HK-2 (cell line): ENCODE measurements around the gene GGT7.
"Not testable (repeated sequence)": the region's sequence is repeated elsewhere in the genome, so short reads cannot be mapped to it uniquely, and the experiment has no call there.

Experiments used
- DNase-seq: peaks from one replicate; pipeline ENCODE4 v3.0.0-alpha.2; 2018; ENCODE audit not compliant: unreplicated experiment

GGT7 gene

DNA sequence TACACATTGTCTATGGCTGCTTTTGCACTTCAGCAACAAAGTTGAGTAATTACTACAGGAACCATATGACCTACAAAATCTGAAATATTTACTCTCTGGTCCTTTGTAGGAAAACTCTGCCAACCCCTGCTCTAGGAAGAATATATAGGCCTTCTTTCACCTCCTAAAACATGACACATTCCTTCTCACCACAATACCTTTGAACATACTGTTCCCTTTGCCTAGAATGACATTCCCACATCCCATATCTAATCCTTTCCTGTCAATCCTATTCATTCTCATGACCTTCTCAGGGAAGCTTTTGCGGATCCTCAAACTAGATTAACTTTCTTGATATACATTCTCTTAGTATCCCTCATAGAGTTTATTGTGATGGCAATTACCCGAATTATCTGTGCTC lies 29.2 kb downstream of the GGT7 start:
- DNase-seq = no peak

GRCh38 chr20:34842143-34842542 lies 30.5 kb downstream of the GGT7 start:
- DNase-seq = no peak

- peak; percentile 7 for DNase-seq
These were observed 38.2 kb downstream of the GGT7 start for GRCh38 chr20:34834459-34834893.

DNA sequence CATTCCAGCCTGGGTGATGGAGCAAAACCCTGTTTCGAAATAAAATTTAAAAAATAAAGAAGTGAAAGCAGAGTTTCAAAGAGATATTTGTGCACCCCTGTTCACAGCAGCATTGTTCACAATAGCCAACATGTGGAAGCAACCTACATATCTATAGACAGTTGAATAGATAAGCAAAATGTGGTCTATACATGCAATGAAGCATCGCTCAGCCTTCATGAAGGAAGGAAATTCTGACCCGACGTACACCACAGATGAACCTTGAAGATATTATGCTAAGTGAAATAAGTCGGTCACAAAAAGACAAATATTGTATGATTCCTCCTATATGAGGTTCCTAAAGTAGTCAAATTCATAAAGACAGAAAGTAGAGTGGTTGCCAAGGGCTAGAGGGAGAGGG lies 40.7 kb downstream of the GGT7 start:
- DNase-seq = no peak

- DNase-seq = no peak
These were observed 43.5 kb downstream of the GGT7 start for GRCh38 chr20:34829191-34829590.

GRCh38 chr20:34825530-34826362 lies 46.9 kb downstream of the GGT7 start, which contains the start of gene NCOA6:
NCOA6 (minus strand) TSS chr20:34825651; CDS start chr20:34782355, 43,296 bp downstream.
- DNase-seq = peak; percentile 91

DNA sequence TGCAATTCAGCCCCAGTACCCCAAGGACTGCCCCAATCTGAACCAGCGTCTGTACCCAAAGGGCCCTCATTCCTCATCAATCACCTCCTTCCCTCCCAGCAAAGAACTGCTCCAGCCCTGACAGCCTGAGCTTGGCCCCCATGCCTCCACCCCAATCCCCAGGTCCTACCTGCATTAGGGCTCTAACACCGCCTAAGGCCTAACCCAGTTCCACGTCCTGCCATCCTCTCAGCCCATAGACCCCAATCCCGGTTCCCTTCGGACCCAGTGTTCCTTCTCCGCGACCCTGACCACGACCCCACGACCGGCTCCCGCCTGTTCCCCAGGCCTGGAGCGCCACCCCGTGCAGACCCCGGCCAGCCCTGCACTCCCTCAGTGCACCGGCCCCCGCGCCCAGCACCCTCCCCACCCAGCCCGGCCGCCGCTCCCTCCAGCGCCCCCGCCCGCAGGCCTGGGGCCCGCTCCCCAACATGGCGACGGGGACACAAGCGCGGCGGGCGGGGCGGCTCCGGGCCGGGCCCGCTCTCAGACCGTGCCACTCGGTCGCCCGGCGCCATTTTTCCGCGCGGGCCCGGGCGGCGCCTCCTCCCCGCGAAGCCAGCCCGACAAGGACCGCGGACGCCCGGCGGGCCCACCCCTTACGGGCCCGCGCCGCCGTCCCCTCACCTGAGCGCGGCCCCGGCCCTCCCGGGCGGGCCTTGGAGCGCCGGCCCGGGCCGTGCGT lies 47.7 kb downstream of the GGT7 start:
- peak; percentile 70 for DNase-seq

DNA sequence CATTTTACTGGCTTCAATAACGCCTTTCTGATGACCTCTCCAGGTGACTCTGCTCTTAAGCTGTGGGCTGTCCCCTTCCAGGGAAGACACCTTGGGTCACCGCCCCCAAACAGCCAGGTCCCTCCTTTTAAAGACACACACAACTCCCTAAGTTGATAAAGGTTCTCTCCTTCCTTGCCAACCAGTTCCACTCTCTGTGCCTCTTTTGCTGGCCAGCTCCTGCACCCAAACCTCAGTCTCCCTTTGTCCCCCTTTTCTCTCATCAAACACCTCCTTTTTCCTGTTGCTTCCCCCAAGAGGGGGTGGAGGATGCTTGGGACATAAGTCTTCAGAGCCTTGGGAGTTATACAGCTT lies 48.2 kb downstream of the GGT7 start:
- peak; percentile 74 for DNase-seq

DNA sequence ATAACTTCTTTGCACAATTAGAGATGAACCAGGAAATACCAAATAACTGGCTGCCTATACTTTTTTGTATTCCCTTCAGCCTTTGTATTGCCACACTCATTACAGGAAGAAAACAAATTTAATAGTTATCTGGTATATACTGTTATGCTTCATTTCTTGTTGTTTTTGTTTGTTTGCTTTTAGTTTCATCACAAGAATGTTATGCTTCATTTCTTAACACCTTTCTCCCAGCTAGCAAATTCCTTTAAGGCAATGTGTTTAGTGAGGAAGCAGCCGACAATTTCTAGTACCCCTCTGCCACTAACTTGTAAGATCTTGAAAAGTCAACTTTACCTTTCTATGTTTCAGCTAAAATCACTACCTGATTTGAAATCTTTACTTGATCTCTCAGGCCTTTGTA lies 48.6 kb downstream of the GGT7 start:
- no peak for DNase-seq

DNA sequence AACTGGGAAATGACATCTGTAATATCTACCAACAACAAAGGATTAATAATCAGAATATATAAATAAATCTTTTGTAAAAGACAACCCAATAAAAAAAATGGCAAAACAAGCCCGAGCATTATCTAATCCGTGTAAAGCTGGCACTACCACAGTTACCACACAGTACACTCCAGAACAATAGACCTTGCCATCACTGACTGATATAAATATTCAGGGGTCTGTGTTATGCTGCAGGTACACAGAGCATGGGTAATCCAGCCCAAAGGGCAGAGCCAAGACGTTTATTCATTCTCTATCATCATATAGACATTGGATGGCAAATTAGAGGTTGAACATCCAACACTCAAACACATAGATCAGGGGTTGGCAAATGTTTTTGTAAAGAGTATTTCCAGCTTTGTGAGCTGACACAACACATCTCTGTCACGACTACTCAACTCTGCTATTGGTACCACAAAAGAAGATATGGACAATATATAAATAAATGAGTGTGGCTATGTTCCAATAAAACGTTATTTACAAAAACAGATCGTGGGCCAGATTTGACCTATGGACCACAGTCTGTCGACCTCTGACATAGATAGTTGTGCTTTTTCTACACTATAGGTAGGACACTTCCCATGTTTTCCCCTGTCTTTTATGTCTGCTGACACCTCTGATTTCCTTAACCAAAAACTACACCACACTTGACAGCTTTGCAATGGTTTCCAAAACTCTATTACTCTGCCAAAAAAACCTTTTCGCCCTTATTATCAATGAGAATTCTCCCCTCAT lies 51.7 kb downstream of the GGT7 start:
- no peak for DNase-seq

GRCh38 chr20:34817801-34818200 lies 54.9 kb downstream of the GGT7 start:
- DNase-seq = no peak

DNA sequence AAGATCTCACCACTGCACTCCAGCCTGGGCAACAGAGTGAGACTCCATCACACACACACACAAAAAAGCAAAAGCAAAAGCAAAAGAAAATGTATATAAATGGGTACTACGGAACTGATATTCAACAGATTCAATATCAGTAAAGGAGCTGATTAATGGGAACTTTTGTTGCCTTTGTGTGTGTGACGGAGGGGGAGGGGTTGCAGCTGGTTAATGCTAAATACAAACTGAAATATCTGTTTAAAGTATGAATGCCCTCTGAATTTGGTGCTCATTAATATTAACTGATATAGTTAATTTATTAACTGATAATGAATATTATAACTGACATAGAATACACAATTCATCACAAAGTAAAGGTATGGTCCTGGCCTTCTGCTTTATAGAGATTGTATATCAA lies 55.6 kb downstream of the GGT7 start:
- DNase-seq = no peak

- DNase-seq = no peak
These were observed 57.0 kb downstream of the GGT7 start for GRCh38 chr20:34815636-34816035.

GRCh38 chr20:34808583-34808982 lies 64.1 kb downstream of the GGT7 start:
- DNase-seq = no peak

DNA sequence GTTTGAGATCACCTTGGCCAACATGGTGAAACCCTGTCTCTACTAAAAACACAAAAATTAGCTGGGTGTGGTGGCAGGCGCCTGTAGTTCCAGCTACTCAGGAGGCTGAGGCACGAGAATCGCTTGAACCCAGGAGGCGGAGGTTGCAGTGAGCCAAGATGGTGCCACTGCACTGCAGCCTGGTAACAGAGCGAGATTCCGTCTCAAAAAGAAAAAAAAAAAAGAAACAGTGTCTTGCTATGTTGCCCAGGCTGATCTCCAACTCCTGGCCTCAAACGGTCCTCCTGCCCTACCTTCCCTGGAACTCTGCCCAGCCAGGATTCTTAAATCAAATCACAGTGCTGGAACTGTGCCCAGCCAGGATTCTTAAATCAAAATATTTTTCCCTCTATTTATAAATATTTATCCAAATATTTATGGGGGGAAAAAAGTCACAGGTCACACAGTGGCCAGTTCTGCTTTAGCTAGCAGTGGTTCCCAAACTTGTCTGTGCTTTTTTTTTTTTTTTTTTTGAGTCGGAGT lies 64.7 kb downstream of the GGT7 start:
- DNase-seq = not testable (repeated sequence)

GRCh38 chr20:34806255-34806654 lies 66.4 kb downstream of the GGT7 start:
- DNase-seq = no peak

GRCh38 chr20:34798871-34799270 lies 73.8 kb downstream of the GGT7 start:
- DNase-seq = no peak

- DNase-seq = no peak
These were observed 74.3 kb downstream of the GGT7 start for GRCh38 chr20:34798328-34798727.

DNA sequence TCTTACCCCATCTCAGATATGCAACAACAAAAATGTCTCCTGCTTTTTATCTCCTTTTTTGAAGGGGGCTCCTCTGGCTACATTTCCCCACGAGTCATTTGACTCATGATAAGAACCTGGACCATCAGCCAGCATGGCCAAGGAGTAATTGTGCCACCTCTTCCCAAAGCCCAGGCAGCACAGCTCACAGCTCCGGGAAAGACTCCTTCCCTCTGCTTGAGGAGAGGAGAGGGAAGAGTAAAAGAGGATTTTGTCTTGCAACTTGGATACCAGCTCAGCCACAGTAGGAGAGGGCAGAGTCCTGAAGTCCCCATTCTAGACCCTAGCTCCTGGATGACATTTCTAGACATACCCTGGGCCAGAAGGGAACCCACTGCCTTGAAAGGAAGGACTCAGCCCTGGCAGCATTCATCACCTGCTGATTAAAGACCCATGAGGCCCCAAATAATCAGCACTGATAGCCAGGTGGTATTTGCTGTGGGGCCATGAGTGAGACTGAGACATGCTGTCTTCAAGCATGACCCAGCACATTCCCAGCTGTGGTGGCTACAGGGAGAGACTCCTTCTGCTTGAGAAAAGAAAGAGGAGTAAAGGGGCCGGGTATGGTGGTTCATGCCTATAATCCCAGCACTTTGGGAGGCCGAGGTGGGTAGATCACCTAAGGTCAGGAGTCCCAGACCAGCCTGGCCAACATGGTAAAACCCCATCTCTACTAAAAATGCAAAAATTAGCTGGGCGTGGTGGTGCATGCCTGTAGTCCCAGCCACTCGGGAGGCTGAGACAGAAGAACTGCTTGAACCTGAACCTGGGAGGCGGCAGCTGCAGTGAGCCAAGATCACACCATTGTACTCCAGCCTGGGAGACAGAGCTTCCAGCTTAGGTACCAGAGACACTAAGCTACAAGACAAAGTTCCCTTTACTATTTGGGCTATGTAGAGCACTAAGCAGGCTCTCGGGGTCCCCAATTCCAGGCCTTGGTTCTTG lies 75.4 kb downstream of the GGT7 start:
- DNase-seq = no peak
